Activated gamma-delta T cell treated with anti-CD3 and anti-CD28 coated beads, Interleukin-2, amount 50 U/mL, for 16 hours (primary cell): ENCODE measurements around the gene CYTH1.

ENCODE experiments used
- DNase-seq: peaks from one replicate; pipeline ENCODE4 v3.0.0-alpha.2; 2020; ENCODE audit warnings: low read depth

CYTH1 gene

GRCh38 chr17:78734793-78735641 lies 47.1 kb downstream of the CYTH1 start:
- DNase-seq: no peak

DNA sequence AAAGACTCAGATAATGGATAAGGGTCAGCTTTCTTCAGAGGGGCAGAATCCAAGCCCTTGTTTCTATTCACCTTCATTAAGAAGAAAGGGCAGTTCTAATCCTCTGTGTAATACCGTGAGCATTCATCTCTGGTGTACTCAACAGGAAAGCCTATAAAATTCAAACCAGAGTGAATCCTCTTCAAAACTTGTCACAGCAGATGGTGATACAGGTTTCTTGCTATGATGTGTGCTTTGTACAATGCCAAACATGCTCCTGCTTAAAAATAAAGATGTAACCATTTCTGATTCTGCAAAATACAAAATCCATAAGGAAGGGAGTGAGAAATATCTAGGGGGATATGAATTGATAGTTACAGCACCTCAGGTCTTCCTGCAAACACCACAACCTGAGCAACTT lies 49.7 kb downstream of the CYTH1 start:
- DNase-seq: no peak

DNA sequence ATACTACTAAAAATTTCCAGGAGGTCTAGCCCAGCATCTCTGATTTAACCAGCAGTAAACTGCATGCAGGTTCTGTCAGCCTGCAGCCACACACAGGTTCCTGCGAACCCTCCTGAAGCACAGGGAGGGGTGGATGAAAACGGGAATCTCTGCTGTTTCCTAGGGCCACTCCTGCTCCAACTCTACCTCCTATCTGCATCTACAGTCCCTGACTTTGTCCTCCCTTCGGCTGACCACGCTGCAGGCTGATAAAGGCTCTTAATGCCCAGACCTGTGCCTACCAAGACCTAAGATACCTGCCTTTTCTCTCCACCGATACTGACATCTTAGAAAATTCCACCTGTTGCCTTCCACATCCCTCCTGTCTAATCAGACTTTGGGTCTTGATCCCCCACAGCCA lies 50.2 kb downstream of the CYTH1 start:
- DNase-seq: no peak

DNA sequence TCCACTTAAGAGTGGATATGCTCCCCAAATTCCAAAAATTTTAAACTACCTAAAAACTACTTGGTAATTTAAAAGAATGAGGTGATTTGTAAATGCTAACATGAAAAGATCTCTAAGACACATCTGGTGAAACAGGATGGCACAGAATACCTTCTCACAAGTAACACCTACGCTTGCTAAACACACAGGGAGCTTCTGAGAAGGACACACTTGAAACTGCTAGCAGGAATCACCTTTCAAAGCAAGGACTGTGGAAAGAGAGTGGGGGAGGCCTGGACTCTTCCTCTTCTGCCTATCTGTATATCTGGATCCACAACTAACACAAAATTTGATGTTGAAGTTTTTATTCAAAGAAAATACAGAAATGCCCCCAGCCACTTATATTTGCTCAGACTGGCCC lies 52.4 kb downstream of the CYTH1 start:
- DNase-seq: no peak

DNA sequence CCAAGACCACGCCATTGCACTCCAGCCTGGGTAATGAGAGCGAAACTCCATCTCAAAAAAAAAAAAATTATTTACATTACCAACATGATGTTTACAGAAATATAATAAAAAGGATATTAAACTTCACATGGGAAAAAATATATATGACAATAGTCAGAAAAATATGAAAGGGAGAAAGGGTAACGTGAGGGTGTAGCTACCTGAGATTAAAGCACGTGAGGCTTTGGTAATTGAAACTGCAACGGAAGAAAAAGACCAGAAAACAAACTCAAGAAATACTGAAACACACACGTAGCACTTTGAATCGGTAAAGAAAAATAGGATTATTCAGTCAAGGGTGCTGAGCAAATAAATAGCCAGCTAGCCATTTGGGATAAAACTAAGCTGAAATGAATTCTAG lies 53.6 kb downstream of the CYTH1 start:
- DNase-seq: no peak

- no peak for DNase-seq
These were observed 54.4 kb downstream of the CYTH1 start for GRCh38 chr17:78727476-78728229.

DNA sequence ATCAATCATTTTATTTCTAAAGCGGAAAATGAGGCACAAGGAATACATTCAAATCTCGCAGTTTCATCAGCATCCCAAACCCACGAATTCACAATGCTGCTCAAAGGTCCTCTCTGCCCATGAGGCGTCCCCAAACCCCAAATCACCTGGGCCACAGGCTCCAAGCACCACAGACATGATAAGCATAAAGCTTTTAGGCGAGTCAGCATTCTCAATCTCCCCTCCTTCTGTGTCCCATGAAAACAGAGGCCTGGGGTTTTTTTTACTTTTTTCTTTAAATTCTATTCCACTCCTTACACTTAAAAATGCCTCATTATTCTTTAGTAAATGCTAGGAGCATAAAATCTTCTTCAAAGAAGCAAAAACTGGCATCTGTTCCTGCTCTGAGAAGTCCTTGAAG lies 55.0 kb downstream of the CYTH1 start:
- DNase-seq: no peak

DNA sequence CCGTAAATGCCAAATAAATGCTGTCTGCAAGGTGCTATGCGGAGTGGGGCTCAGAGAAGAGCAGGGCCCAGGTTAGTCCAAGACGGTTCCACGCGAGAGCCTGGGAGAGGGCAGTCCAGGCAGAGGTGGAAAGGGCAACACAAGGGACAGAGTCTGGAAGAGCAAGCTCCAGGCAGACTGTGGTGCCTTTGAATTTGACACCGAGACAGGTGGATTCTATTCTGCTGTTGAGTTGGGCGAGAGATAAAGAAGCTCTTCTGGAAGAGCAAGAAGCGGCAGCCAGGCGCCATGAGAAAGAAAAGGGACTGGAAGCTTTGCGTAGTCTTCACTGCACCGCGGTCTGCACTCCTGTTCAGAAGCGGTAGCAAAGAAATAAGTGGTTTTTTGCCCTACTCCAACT lies 55.6 kb downstream of the CYTH1 start:
- DNase-seq: no peak

DNA sequence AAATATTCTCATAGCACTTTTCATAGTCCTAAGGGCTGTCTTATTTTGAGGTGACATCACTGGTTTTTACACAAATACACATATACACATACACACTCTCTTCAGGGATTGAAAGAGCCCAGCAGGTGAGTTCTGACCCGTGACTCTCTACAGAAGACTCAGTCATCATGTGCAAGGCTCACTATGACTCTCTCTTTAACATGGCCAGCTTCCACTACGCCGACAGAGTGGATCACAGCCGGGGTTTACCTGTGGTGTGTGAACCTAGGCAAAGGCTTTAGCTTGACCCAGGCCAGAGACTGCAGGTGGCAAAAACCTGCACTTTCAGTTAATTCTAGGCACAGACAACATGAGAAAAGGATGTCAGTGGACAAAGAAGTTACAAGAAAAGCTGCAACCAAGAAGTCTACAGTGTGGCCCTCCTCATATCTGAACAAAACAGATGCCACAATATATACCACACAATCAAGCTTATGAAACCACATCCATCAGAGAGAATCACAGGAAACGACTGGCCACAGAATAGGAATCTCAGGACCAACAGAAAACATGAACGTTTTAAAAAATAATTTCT lies 56.5 kb downstream of the CYTH1 start:
- no peak for DNase-seq

- no peak for DNase-seq
These were observed 57.1 kb downstream of the CYTH1 start for GRCh38 chr17:78724999-78725398.

DNA sequence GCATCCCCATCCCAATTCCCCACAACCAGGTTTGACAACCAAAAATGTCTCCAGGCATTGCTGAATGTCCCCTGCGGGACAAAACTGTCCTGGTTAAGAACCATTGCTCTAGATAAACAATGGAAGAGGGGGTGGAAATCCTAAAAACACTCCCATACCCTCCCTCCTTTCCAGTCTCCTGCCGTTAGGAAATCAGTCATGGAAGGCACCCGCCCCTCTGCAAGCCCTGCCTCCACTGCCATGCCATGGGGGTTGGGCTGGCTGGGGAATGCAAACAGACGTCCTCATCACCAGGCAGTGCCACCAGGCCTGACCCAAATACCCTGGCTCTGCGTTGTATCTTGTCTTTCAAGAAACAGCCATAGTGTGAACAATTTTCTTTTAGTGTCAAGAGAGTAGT lies 57.5 kb downstream of the CYTH1 start:
- DNase-seq: no peak

GRCh38 chr17:78723957-78724356 lies 58.1 kb downstream of the CYTH1 start:
- no peak for DNase-seq

- DNase-seq: no peak
These were observed 58.9 kb downstream of the CYTH1 start for GRCh38 chr17:78723001-78723796.

GRCh38 chr17:78722246-78722761 lies 59.8 kb downstream of the CYTH1 start:
- DNase-seq: no peak

- DNase-seq: no peak
These were observed 62.3 kb downstream of the CYTH1 start for GRCh38 chr17:78719630-78720298.

- DNase-seq: no peak
These were observed 63.4 kb downstream of the CYTH1 start for GRCh38 chr17:78718575-78719208.

DNA sequence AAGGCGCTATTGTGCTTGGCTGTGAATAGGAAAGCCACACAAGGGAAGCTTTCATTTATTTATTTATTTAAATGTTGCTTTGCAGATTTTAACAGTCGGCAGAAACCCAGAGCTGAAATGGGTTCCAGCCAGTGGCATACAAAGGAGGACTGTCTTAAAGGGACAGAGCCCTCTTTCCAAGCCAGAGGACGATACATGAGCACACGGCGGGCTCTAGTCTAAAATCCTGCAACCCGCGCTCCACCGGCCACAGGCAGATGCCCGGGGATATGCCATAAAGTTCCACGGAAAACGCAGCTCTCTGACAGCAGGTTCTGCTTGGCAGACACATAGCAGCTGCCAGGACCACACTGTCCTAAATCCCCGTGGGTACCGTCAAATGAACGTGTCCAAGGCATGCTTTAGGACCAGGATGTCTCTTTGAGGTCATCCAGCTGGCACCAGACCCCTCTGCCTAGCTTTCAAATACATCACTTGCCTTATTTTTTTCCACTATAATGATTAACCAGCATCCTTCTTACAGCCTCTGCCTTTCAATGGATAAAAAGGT lies 64.6 kb downstream of the CYTH1 start:
- DNase-seq: no peak

DNA sequence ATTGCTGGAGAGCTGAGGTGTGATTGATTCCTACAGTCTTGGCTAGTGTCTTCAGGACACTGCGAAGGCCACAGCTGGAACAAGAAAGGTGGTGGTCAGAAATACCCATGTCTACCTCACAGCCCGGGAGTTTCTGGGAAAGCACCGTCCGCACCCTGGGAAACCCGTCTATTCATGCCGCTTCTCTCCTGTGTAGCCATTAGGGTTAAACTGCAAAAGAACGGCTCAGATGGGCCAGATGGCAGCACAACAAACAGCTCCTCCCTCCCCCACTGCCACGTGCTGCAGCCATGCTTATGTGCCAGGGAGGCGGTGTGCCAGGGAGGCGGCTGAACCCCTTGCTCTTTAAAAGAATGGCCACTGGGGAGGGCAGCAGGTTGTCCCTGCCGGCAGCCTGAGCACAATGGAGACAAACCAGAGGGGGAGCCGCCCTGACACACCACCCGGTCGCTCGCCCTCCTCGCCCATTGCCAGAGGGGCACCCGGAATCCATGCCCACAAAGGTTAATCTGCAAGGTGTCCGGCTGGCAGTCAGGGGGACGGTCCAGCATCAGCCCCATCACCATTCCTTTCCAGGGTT lies 65.2 kb downstream of the CYTH1 start:
- DNase-seq: no peak

- DNase-seq: no peak
These were observed 65.8 kb downstream of the CYTH1 start for GRCh38 chr17:78716292-78716691.

DNA sequence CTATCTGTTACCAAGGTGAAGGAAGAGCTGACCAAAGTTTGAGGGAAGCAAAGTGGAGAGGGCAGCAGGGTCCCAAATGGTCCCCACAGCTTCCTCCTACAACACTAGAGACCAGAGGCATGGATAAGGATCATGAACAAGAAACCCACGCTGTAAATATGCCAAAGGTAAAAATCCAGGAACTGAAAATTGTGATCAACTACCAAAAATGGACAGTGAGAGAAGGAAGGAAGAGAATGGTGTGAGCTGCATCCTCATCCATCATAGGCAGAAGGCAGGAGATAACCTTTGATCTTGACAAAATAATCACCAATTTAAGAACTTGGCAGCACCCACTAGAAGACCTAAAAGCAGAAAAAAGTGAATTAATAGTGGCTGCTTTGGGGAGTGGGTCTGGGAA lies 66.2 kb downstream of the CYTH1 start:
- no peak for DNase-seq
